H1 (cell line): ENCODE measurements around the gene FBXW5. TPM values are rescaled to one million over a fixed set of nuclear protein-coding genes. Genes with fewer than 3 reads are reported as not detected.

ENCODE experiments used
- ASH2L ChIP-seq: fragments of 200-600, 300-600 bp; sonication (generic); IDR thresholded peaks from one replicate; pipeline ENCODE4 v1.7.1; 2017; ENCODE audit warnings: low read length
- CBX5 ChIP-seq: fragments of 300-800, 300-1000 bp; sonication (generic); IDR thresholded peaks from 2 replicates; pipeline ENCODE4 v1.7.1; 2016; ENCODE audit warnings: antibody characterized with exemption, low read length, low read depth
- CBX8 ChIP-seq: fragments of 300-800, 300-1000 bp; sonication (generic); IDR thresholded peaks from 2 replicates; pipeline ENCODE4 v1.7.1; 2016; ENCODE audit warnings: low read depth, low read length, borderline replicate concordance
- POU5F1 ChIP-seq: IDR thresholded peaks from 2 replicates; pipeline ENCODE4 v1.6.1; 2011; ENCODE audit warnings: low read depth, mild to moderate bottlenecking, low read length, moderate library complexity
- polyA plus RNA-seq, 7 experiments: library from polyadenylated mRNA; depleted of rRNA in 3 of 7; stranded (reverse) in 5 of 7; unstranded in 2 of 7; fragments of >200 nt in 5 of 7; fragments of 200-250 nt in 2 of 7; gene quantifications; 1 replicate in 5 of 7; 2 replicates in 1 of 7; 4 replicates in 1 of 7; pipeline versions ENCODE4 v1.2.1 to v1.2.3, GENCODE V29; 2011 to 2013; ENCODE audit warnings: missing spikeins in 2 of 7, mixed read lengths in 2 of 7
- total RNA-seq: library from RNA; stranded (reverse); fragmentation: NEBNext Ultra II Directional; extraction: Animal tissue kit (Norgen Biotek cat#: 25700); gene quantifications from 2 replicates; pipeline ENCODE4 v1.2.1, GENCODE V29; 2021

Gene FBXW5
- total and polyA plus RNA-seq, 2 of the 8 experiments (the other 6 are each of a cell fraction or from before 2014, with no cell fraction given) = 49.0 to 71.0 TPM

GRCh38 chr9:136902259-136902821 lies 42.2 kb downstream of the FBXW5 start (continued):
- TF ChIP-seq CBX5 = no peak
- no peak for TF ChIP-seq CBX8
- TF ChIP-seq ASH2L = no peak
- no peak for TF ChIP-seq POU5F1
